Middle frontal gyrus (tissue), 1 donor: ENCODE measurements around the gene RNASEH2A.
"Not testable (repeated sequence)": the region's sequence is repeated elsewhere in the genome, so short reads cannot be mapped to it uniquely, and the experiment has no call there.

Experiments used
- DNase-seq: peaks from one replicate; pipeline ENCODE4 v3.0.0-alpha.2; 2015; ENCODE audit warnings: low spot score; ENCODE audit errors: extremely low spot score

RNASEH2A gene

DNA sequence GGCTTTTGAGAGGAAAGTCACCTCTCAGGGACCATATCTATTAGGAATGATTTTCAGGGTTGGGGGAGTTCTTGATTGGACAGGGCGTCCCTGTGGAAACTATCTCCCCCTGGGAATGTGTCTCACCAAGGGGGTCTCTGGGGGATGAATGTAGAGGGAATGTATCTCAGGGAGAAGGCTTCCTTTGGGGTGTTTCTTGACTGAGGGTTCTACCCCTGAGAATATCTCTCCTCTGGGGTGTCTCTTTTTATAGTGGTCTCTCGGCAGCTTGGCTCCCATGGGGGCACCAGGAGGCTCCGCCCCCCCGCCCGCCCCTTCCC lies 27.0 kb downstream of the RNASEH2A start:
- DNase-seq: no peak

DNA sequence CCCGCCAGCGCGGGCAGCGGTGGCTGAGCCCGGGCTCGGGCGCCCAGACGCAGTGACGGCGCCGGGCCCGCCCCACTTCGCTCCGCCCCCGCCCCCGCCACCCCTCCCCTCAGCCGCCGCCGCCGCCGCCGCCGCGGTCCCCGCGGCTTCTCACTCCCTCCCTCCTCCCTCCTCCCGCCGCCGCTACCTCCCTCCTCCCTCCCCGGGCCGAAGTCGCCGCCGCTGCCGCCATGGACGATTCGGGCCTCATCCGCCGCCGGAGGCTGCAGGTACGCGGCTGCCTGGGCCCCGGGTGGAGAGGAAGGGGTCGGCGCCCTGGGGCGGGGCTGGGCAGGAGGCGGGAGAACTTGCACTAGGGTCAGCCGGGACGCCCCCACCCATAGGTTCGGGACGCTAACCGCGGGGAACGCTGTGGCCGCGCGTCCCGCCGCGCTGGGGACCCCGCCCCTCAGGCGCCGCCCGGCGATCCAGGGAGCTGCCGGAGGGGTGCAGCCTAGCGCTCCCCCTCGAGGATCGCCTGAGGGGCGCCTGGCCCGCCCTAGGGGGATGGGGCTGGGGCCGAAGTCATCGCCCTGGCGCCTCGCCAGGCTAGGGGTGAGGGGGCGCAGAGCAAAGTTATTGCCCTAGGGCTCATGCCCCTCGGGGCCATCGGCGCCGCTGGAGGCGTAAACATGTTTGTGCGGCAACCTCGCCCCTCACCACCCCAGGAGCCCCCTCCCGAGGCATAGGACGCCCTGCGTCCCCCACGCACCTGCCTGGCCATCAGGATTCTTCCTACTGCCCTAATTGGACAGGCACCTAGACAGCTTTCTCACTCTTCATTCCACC lies 27.6 kb downstream of the RNASEH2A start:
- no peak for DNase-seq

GRCh38 chr19:12834566-12834943 lies 28.2 kb downstream of the RNASEH2A start, which contains the start of gene RTBDN:
TSS of gene RTBDN (minus strand) at chr19:12834579. CDS start at chr19:12829979, 4,600 bp downstream.
- peak; percentile 64 for DNase-seq

DNA sequence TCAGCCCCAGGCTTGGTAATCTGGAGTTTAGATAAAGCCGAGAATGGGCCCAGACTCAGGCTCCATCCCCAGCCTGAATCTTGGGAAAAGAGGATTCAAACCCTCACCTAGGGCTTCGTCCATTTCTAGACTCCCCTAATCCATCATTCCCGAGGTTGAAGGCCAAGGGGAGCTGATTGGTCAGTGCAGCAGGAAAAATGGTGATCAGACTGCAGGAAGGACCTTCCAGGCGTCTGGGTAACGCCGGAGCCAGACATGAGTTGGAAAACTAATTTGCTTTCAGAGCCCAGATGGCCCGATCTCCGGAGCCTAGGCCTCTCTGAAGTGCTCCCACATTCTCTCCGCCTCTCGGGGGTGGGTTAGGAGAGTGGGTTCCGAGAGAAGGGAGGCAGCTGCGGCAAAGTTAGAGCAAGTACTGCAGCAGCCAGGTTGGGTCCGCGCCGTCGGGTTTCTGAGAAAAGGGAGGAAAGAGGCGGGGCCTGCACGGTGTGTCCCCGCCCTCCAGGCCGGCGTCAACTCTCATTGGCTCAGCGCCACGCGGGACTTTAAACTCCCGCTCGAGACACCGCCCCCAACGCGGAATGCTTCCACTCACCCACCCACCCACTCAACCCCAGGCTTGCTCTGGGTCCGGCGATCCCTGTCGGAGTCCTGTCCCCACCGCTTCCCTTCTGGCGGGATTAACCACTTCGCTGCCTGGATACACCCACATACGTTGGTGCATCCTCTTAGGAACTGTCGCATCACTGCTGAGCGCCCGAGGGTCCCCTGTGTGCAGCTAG lies 28.8 kb downstream of the RNASEH2A start:
- DNase-seq: no peak

GRCh38 chr19:12836529-12836863 lies 30.1 kb downstream of the RNASEH2A start:
- no peak for DNase-seq

- DNase-seq: no peak
Observed at GRCh38 chr19:12837225-12837624, 30.8 kb downstream of the RNASEH2A start.

DNA sequence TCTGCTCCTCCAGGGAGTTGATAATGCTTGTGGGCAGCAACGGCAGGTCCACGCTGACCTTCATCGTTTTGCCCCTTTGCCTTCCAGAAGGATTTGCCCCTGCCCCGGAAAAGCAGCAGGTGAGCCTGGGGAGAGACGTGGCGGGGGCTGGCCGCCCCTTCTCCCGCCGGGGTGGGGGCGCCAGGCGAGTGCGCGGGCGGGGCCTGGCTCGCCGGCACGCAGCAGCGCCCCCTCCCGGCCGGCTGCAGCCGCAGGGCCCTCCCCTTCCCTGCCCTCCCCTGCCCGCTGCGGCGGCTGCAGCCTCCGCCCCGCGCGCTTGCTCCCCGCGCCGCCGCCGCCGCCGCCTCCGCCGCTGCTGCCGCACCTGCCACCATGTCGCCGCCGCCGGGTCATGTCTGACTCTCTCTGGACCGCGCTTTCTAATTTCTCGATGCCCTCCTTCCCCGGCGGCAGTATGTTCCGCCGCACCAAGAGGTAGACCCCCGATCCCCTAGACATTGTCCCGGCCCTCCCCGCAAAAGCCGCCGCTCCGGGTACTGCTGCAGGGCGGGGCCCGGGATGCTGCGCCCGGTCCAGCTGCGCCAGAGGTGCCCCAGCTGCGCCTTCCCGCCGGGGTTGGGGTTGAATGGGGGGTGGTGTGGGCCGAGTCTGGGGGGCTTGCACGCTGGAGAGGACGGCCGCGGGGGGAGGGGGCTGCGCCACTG lies 31.9 kb downstream of the RNASEH2A start, which contains the start of gene MAST1:
MAST1 (plus strand) TSS at position 334 of the 704 bp plus-strand sequence; CDS start at position 392, 58 bp downstream.
- peak; percentile 42 for DNase-seq

- DNase-seq: no peak
Observed at GRCh38 chr19:12838886-12839756, 32.7 kb downstream of the RNASEH2A start.

DNA sequence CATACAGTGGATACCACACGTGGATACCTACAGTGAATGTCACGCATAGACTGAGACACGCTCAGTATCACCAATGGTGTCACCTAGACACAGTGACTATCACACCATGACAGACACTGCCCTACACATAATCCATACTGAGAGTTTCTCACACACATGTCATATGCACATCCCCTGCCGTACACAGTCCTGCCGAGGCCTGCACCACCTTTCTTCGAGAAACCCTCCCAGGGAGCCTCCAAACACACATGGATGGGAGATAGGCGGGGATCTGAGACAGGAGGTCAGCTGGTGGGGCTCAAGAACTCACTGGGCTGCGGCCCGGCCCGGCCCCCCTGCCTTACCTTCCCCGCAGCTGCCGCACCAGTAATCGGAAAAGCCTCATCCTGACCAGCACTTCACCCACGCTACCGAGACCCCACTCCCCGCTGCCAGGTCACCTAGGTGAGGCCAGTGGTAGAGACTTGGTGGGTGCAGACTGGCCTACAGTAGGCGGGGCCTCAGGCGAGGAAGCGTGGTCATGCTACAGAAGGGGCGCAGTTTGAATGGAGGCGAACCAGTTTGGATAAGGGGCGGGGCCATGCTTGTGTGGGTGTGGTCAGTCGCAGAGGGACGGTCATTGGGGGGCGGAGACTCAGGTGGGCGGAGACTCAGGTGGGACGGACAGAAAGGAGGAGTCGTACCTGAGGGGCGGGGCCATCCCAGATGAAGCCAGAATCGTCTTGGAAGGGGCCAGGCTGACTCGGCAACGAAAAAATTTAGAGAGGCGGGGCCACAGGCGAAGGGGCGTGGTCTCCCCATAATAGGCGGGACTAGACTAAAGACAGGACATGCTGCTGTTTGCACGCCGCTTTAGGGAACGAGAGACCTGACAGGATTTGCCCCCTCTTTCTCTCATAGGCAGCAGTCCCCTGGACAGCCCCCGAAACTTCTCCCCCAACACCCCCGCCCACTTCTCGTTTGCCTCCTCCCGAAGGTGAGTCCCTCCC lies 34.0 kb downstream of the RNASEH2A start:
- DNase-seq: no peak

DNA sequence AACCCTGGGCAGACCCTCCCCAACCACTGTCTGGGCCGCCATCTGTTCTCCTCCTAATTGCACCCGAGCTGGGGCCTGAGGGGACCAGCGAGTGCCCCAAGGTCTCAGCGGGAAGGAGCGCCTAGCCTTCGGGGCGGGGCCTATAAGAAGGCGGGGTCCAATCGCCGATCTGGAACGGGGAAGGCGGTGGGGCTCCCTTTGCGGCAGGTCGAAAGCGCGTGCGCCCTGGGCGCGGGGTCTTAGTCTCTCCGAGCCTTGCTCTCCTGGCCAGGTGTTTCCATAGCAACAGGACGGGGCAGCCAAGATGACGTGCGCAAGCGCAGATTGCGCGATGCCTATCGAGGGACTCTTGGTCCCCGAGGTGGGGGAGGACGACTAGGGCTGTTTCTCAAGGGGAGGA lies 34.7 kb downstream of the RNASEH2A start:
- DNase-seq: no peak

GRCh38 chr19:12842511-12842910 lies 36.1 kb downstream of the RNASEH2A start:
- DNase-seq: no peak

- no peak for DNase-seq
Observed at GRCh38 chr19:12843328-12843727, 36.9 kb downstream of the RNASEH2A start.

GRCh38 chr19:12843999-12844732 lies 37.8 kb downstream of the RNASEH2A start:
- DNase-seq: no peak

- DNase-seq: not testable (repeated sequence)
Observed at GRCh38 chr19:12846613-12847012, 40.2 kb downstream of the RNASEH2A start.

DNA sequence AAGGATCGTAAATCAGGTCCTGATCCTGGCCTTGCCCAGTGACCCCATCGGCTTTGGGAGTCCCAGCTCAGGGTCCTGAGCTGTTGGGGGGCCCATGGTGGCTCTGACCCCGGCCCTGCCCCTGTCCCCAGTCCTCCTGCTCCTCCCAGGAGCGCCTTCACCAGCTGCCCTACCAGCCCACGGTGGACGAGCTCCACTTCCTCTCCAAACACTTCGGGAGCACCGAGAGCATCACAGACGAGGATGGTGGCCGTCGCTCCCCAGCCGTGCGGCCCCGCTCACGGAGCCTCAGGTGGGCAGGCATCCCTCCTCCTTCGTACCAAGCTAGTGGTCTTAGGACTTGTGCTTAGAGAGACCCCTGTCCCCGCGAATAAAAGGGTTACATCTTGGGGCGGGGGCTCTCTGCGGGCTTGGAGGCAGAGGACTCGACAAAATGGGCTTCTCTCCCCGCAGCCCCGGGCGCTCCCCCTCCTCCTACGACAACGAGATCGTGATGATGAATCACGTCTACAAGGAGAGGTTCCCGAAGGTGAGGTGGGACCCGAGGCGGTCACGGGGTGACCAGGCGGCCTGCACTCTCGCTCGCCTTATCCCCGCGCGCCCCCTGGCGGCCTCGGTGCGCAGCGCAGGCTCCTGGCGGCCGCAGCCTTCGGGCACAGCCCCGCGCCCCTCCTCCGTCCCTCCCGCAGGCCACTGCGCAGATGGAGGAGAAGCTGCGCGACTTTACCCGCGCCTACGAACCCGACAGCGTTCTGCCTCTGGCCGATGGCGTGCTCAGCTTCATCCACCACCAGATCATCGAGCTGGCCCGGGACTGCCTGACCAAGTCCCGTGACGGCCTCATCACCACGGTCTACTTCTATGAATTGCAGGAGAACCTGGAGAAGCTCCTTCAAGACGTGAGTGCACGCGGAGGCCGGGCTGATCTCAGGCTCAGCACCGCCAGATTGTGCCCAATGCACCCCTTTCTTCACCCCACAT lies 41.1 kb downstream of the RNASEH2A start:
- DNase-seq: peak; percentile 48

DNA sequence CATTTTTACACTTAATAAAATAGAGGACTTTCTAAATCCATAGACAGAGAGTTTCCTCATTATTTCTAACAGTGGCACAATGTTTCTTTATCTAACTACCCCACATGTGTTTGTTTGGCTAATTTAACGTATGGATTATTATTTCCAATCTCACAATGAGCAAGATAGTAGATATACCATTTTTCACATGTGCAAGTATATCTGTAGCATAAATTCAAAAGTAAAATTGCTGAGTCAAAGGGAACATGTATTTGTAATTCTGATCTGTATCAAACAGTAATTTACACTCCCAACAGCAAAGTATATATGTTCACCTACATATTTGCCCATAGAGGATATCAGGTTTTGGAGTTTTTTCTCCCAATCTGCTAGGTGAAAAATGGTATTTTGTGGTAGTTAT lies 50.3 kb downstream of the RNASEH2A start:
- no peak for DNase-seq

GRCh38 chr19:12858041-12858928 lies 51.9 kb downstream of the RNASEH2A start:
- DNase-seq: no peak
